Left ventricle myocardium inferior (tissue), 1 donor: ENCODE measurements around the gene SLC25A34. TPM values are rescaled to one million over a fixed set of nuclear protein-coding genes. Genes with fewer than 3 reads are reported as not detected.

Experiments used
- DNase-seq: peaks from one replicate; pipeline ENCODE4 v3.0.0-alpha.2; 2020
- H3K27ac ChIP-seq: fragments of 200-600 bp; replicated peaks from 2 replicates; pipeline ENCODE4 v1.8.0; 2021
- H3K27me3 ChIP-seq: fragments of 200-600 bp; 2 replicates; pipeline ENCODE4 v1.8.0; 2021; ENCODE audit warnings: low read depth
- H3K36me3 ChIP-seq: fragments of 200-600 bp; 2 replicates; pipeline ENCODE4 v1.8.0; 2021
- H3K4me1 ChIP-seq: fragments of 200-600 bp; 2 replicates; pipeline ENCODE4 v1.8.0; 2021
- H3K4me3 ChIP-seq: fragments of 200-600 bp; 2 replicates; pipeline ENCODE4 v1.8.0; 2021; ENCODE audit warnings: mild to moderate bottlenecking, moderate library complexity
- H3K9me3 ChIP-seq: fragments of 200-600 bp; replicated peaks from 2 replicates; pipeline ENCODE4 v1.8.0; 2021
- CTCF ChIP-seq: fragments of 200-600 bp; IDR thresholded peaks from 2 replicates; pipeline ENCODE4 v1.8.0; 2021; ENCODE audit warnings: antibody characterized with exemption, mild to moderate bottlenecking, borderline replicate concordance
- intact Hi-C: fragments of 100-400 bp; cut with micrococcal nuclease; formaldehyde crosslinking; loops from one replicate; pipeline ENCODE4 v1.11.0; 2022
- total RNA-seq: library from RNA; stranded (reverse); fragmentation: NEBNext Ultra II Directional; extraction: Animal tissue kit (Norgen Biotek cat#: 25700); gene quantifications from one replicate; pipeline ENCODE4 v1.2.1, GENCODE V29; 2021
- donor health status: DM: no; HTN: yes; CAD: no; lungs with severe emphysema.

Gene SLC25A34
- total RNA-seq, 1 donor from 2014 or later: 34.0 TPM

- Histone ChIP-seq H3K4me3 (no peak overlapping the region), H3K9me3 (no peaks in the 10 kb centered on the region), H3K27ac (no peak overlapping the region), H3K27me3 (no peaks in the 10 kb centered on the region), H3K36me3 (no peaks in the 10 kb centered on the region), H3K4me1 (peaks cover 8% of the 10 kb centered on the region)
- no peak for TF ChIP-seq CTCF
- no peak for DNase-seq
- intact Hi-C loops: no loop called here
These were observed 15.7 kb downstream of the SLC25A34 start for GRCh38 chr1:15751717-15752116.

- H3K9me3 ChIP-seq: no peaks in the 10 kb centered on the region
- no peaks in the 10 kb centered on the region for H3K36me3 ChIP-seq
- no peak overlapping the region for H3K4me3 ChIP-seq
- H3K27me3 ChIP-seq: peaks cover 17% of the 10 kb centered on the region
- peaks cover 23% of the 10 kb centered on the region for H3K4me1 ChIP-seq
- intact Hi-C loops: no loop called here
- DNase-seq: no peak
- no peak overlapping the region for H3K27ac ChIP-seq
- no peak for TF ChIP-seq CTCF
These were observed 17.7 kb downstream of the SLC25A34 start for GRCh38 chr1:15753776-15754175.

- no peak for TF ChIP-seq CTCF
- Histone ChIP-seq H3K27me3 (peaks cover 30% of the 10 kb centered on the region), H3K27ac (no peak overlapping the region), H3K4me3 (no peak overlapping the region), H3K9me3 (no peaks in the 10 kb centered on the region), H3K36me3 (no peaks in the 10 kb centered on the region), H3K4me1 (peaks cover 36% of the 10 kb centered on the region)
- intact Hi-C loops: no loop called here
- no peak for DNase-seq
These were observed 19.1 kb downstream of the SLC25A34 start for GRCh38 chr1:15755021-15755645.

GRCh38 chr1:15755646-15756040, 19.6 kb downstream of the SLC25A34 start:
- no peak for DNase-seq
- H3K27me3 ChIP-seq: peaks cover 35% of the 10 kb centered on the region
- TF ChIP-seq CTCF: no peak
- H3K36me3 ChIP-seq: no peaks in the 10 kb centered on the region
- no peaks in the 10 kb centered on the region for H3K9me3 ChIP-seq
- peaks cover 42% of the 10 kb centered on the region for H3K4me1 ChIP-seq
- intact Hi-C loops: no loop called here
- H3K4me3 ChIP-seq: no peak overlapping the region
- no peak overlapping the region for H3K27ac ChIP-seq

GRCh38 chr1:15756143-15757015, 20.3 kb downstream of the SLC25A34 start:
- Histone ChIP-seq H3K4me3 (no peak overlapping the region), H3K4me1 (peaks cover 49% of the 10 kb centered on the region), H3K9me3 (no peaks in the 10 kb centered on the region), H3K27ac (peak overlapping the region; percentile 56), H3K36me3 (no peaks in the 10 kb centered on the region), H3K27me3 (peaks cover 42% of the 10 kb centered on the region)
- intact Hi-C loops: no loop called here
- TF ChIP-seq CTCF: no peak
- no peak for DNase-seq
